Coronary artery (tissue), 2 donors: ENCODE results near the gene CDS2.
A peak's percentile ranks its signal among the peaks of the same experiment; 100 is the strongest.

Experiments used
- DNase-seq: peaks from one replicate; pipeline ENCODE4 v3.0.0-alpha.2; 2017; ENCODE audit warnings: low spot score
- H3K27ac ChIP-seq, 2 donors: fragments of 200-600 bp; sonication (generic); one replicate each; pipeline ENCODE4 v1.5.1; 2016 to 2019
- H3K4me3 ChIP-seq: fragments of 200-600 bp; sonication (generic); 2 replicates; pipeline ENCODE4 v1.5.1; 2016; ENCODE audit warnings: mild to moderate bottlenecking, moderate library complexity
- CTCF ChIP-seq: fragments of 200-600 bp; sonication (generic); IDR thresholded peaks from one replicate; pipeline ENCODE4 v1.5.1; 2019; ENCODE audit warnings: antibody characterized with exemption

The CDS2 gene

GRCh38 chr20:5118220-5119142, 8.3 kb upstream of the CDS2 start:
- H3K27ac ChIP-seq, result no peak overlapping the region

DNA sequence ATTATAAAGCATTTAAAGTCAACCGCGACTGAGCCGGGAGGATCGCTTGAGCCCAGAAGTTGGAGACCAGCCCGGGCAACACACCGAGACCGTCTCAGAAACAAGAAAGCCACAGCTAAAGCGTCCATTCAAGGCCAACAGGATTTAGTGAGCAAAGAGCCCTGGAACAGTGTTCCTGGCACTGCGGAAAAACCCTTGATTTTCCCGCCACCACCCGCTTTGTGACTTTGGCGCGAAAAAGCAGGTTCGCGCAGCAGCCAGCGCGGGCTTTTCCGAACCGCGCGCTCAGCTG, 7.7 kb upstream of the CDS2 start:
- no peak for TF ChIP-seq CTCF
- Histone ChIP-seq H3K4me3 (peak overlapping the region; percentile 83), H3K27ac (peak overlapping the region; percentile 76 to 91)
- no peak for DNase-seq

More at GRCh38 chr20:5118220-5119142, 8.3 kb upstream of the CDS2 start:
- peak overlapping the region; percentile 83 for H3K4me3 ChIP-seq
- DNase-seq, result no peak
- no peak for TF ChIP-seq CTCF

DNA sequence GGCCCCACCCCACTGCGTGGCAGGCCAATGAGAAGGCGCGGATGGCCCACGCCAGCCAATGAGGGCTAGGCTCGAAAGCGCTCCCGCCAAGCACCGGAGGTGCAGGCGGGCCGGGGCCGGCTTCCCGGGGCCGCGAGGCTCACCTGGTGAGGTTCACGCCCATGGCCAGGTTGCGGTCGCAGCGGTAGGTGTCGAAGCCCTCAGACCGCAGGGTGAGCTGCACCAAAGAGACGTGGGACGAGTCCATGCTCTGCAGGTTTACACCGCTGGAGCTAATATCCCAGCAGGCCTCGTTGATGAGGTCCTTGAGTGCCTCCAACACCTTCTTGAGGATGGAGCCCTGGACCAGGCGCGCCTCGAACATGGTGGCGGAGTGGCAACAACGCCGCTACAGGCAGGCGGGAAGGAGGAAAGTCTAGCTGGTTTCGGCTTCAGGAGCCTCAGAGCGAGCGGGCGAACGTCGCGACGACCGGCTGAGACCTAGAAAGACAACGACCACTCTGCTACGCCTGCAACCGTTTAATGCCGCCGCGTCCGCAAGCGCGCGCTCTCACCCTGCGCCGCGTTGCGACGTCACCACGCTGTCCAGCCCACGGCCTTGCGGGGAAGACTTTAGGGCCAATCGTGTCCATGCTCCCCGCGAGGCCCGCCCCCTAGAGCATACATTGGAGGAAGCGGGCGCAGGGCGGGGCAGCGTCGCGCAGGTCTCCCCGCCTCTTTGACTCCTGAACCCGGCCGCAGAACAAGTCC, 7.2 kb upstream of the CDS2 start, which contains the start of gene PCNA:
Gene PCNA, minus strand, starts transcription at position 524 of the 750 bp plus-strand sequence. Its CDS starts 160 bp downstream, at position 364.
- no peak for TF ChIP-seq CTCF
- DNase-seq, result peak; percentile 98
- Histone ChIP-seq H3K27ac (peak within 1 kb of the TSS; percentile 76 to 91), H3K4me3 (peak within 1 kb of the TSS; percentile 83)

- H3K27ac ChIP-seq, result peak overlapping the region; percentile 76 to 91
- TF ChIP-seq CTCF, result no peak
- peak overlapping the region; percentile 83 for H3K4me3 ChIP-seq
- DNase-seq, result no peak
Observed at GRCh38 chr20:5120185-5120476, 6.7 kb upstream of the CDS2 start.

DNA sequence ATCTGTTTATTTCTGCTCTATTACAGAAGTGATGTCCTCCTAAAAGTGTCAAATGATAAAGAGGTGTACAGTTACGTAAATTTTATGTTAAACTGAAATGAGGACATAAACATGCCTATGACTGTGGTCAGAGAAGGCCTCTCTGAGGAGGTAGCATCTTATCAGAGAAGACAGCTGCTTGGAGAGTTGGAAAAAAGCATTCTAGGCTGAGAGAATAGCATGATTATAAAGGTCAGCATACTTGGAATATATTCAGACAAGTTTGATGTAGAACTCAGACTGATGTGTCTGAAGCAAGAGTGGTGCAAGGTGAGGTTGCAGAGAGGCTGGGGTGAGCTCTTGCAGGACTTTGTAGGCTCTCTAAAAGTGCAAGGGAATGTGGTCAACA, 3.9 kb upstream of the CDS2 start:
- TF ChIP-seq CTCF, result no peak

DNA sequence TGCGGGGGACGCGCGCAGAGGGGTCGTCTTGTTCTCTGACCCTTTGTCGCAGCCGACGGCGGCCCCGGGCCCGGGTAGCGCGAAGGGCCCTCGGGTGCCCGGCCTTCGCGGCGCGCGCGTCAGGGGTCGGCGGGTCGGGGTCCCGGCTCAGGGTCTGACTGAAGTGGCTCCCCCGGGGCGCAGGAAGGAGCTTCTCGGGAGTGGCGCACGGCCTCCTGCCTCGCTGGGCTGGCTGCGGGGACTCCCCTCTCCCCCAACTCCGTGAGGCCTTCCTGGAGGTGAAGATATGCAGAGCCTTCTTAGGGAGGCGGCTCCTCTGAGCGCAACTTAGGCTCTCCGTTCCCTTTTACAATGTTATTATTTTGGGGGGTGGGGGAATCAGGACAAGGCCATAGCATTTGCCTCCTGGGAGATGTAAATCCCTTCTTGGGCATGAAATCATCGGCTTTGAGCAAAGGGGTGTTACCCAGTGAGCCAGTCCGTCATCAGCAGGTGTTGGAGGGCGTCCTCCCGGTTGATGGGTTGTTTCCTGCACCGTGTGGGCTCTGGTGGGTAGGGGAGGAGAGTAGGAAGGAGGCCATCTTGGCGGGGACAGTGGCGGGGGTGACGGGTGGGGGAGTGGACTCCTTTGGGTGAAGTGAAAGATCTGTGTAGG, 523 bp downstream of the CDS2 start:
- Histone ChIP-seq H3K4me3 (peak overlapping the region; percentile 92), H3K27ac (peak overlapping the region; percentile 98 to 99)
- TF ChIP-seq CTCF, result no peak
- DNase-seq, result peak; percentile 83

More for the DNA sequence above, 3.9 kb upstream of the CDS2 start:
- DNase-seq, result no peak
- H3K4me3 ChIP-seq, result no peak overlapping the region
- H3K27ac ChIP-seq, result no peak overlapping the region
